Measurements from ENCODE around the gene ZNF436.

The ZNF436 gene

GRCh38 chr1:23395849-23396248, 26.2 kb upstream of the ZNF436 start:
- Histone ChIP-seq H2AFZ (ENCODE audit: low read depth) (no peak overlapping the region), H3K36me3 (ENCODE audit: insufficient read depth) (no peaks in the 10 kb centered on the region), H3K4me1 (ENCODE audit: low read depth, poor library complexity, severe bottlenecking) (no peaks in the 10 kb centered on the region), H3K79me2 (ENCODE audit: insufficient read depth, low read depth) (no peaks in the 10 kb centered on the region), H3K9ac (no peak overlapping the region), H3K4me2 (no peak overlapping the region), H3K27ac (no peak overlapping the region), H4K20me1 (ENCODE audit: insufficient read depth) (no peaks in the 10 kb centered on the region), H3K27me3 (ENCODE audit: insufficient read depth, low read depth) (no peaks in the 10 kb centered on the region), H3K4me3 (IDR thresholded peaks at IDR 0.05; ENCODE audit: insufficient read depth, low read depth, low read length) (no peak overlapping the region)
- no peak for TF ChIP-seq CTCF (conservative IDR thresholded peaks at IDR 0.05; ENCODE audit: low read depth, low read length)

- H3K27me3 ChIP-seq (ENCODE audit: insufficient read depth, low read depth): no peaks in the 10 kb centered on the region
- no peaks in the 10 kb centered on the region for H4K20me1 ChIP-seq (ENCODE audit: insufficient read depth)
- no peaks in the 10 kb centered on the region for H3K79me2 ChIP-seq (ENCODE audit: insufficient read depth, low read depth)
- no peaks in the 10 kb centered on the region for H3K36me3 ChIP-seq (ENCODE audit: insufficient read depth)
- TF ChIP-seq CTCF (conservative IDR thresholded peaks at IDR 0.05; ENCODE audit: low read depth, low read length): no peak
- no peak overlapping the region for H2AFZ ChIP-seq (ENCODE audit: low read depth)
- H3K27ac ChIP-seq: no peak overlapping the region
- no peak overlapping the region for H3K9ac ChIP-seq
- no peak overlapping the region for H3K4me3 ChIP-seq (IDR thresholded peaks at IDR 0.05; ENCODE audit: insufficient read depth, low read depth, low read length)
- no peak overlapping the region for H3K4me2 ChIP-seq
- H3K4me1 ChIP-seq (ENCODE audit: low read depth, poor library complexity, severe bottlenecking): no peaks in the 10 kb centered on the region
Measured at GRCh38 chr1:23395154-23395724, 25.6 kb upstream of the ZNF436 start.

GRCh38 chr1:23394684-23395083, 25.0 kb upstream of the ZNF436 start:
- Histone ChIP-seq H3K9ac (no peak overlapping the region), H3K27ac (no peak overlapping the region), H3K36me3 (ENCODE audit: insufficient read depth) (no peaks in the 10 kb centered on the region), H3K4me1 (ENCODE audit: low read depth, poor library complexity, severe bottlenecking) (no peaks in the 10 kb centered on the region), H3K4me2 (no peak overlapping the region), H2AFZ (ENCODE audit: low read depth) (no peak overlapping the region), H3K79me2 (ENCODE audit: insufficient read depth, low read depth) (no peaks in the 10 kb centered on the region), H3K4me3 (IDR thresholded peaks at IDR 0.05; ENCODE audit: insufficient read depth, low read depth, low read length) (no peak overlapping the region), H4K20me1 (ENCODE audit: insufficient read depth) (no peaks in the 10 kb centered on the region), H3K27me3 (ENCODE audit: insufficient read depth, low read depth) (no peaks in the 10 kb centered on the region)
- TF ChIP-seq CTCF (conservative IDR thresholded peaks at IDR 0.05; ENCODE audit: low read depth, low read length): no peak

GRCh38 chr1:23394181-23394580, 24.5 kb upstream of the ZNF436 start:
- no peak for TF ChIP-seq CTCF (conservative IDR thresholded peaks at IDR 0.05; ENCODE audit: low read depth, low read length)
- no peak overlapping the region for H2AFZ ChIP-seq (ENCODE audit: low read depth)
- no peaks in the 10 kb centered on the region for H4K20me1 ChIP-seq (ENCODE audit: insufficient read depth)
- H3K4me1 ChIP-seq (ENCODE audit: low read depth, poor library complexity, severe bottlenecking): no peaks in the 10 kb centered on the region
- H3K4me3 ChIP-seq (IDR thresholded peaks at IDR 0.05; ENCODE audit: insufficient read depth, low read depth, low read length): no peak overlapping the region
- H3K27ac ChIP-seq: no peak overlapping the region
- H3K9ac ChIP-seq: no peak overlapping the region
- H3K36me3 ChIP-seq (ENCODE audit: insufficient read depth): no peaks in the 10 kb centered on the region
- no peak overlapping the region for H3K4me2 ChIP-seq
- H3K79me2 ChIP-seq (ENCODE audit: insufficient read depth, low read depth): no peaks in the 10 kb centered on the region
- no peaks in the 10 kb centered on the region for H3K27me3 ChIP-seq (ENCODE audit: insufficient read depth, low read depth)
